H1 (cell line): ENCODE measurements around the gene COL4A2. TPM values are rescaled to one million over a fixed set of nuclear protein-coding genes. Genes with fewer than 3 reads are reported as not detected.

Experiments used
- CTCF ChIA-PET: fragments of 300-600 bp; sonication (Branson Sonifier 250); formaldehyde crosslinking; loops from one replicate; lab custom pipeline; 2021; ENCODE audit not compliant: partially characterized antibody; lab: Charles Lee
- POLR2A ChIA-PET: fragments of 300-600 bp; sonication (Branson Sonifier 250); formaldehyde crosslinking; loops from one replicate; lab custom pipeline; 2021; ENCODE audit warnings: inconsistent platforms; ENCODE audit not compliant: partially characterized antibody; lab: Charles Lee
- DNase-seq, 2 experiments: peaks; one replicate each; pipeline versions ENCODE4 v3.0.0 to v3.0.0-alpha.2; 2010 to 2022; ENCODE audit warnings: low spot score in 2 of 2, low read depth in 1 of 2, mixed read lengths in 1 of 2
- FAIRE-seq: peaks from 2 replicates; lab custom pipeline; 2011; peaks lifted over from hg19 to GRCh38; lab: Jason Lieb, UNC
- H2AFZ ChIP-seq: 2 replicates; pipeline ENCODE4 v1.8.1; 2012; ENCODE audit warnings: low read length, inconsistent platforms
- H2AK5ac ChIP-seq: 2 replicates; pipeline ENCODE4 v1.6.1; 2013; ENCODE audit warnings: low read depth, low read length
- H2BK120ac ChIP-seq: replicated peaks from 2 replicates; pipeline ENCODE3; 2013; ENCODE audit warnings: low read depth, low read length, inconsistent platforms
- H2BK12ac ChIP-seq: 2 replicates; pipeline ENCODE4 v1.6.1; 2013; ENCODE audit warnings: low read depth, low read length
- H2BK15ac ChIP-seq: 2 replicates; pipeline ENCODE4 v1.6.1; 2013; ENCODE audit warnings: low read length
- H2BK20ac ChIP-seq: 2 replicates; pipeline ENCODE4 v1.6.1; 2013; ENCODE audit warnings: low read length
- H2BK5ac ChIP-seq: 2 replicates; pipeline ENCODE4 v1.6.1; 2013; ENCODE audit warnings: low read depth, low read length
- H3K14ac ChIP-seq: 2 replicates; pipeline ENCODE4 v1.6.1; 2013; ENCODE audit warnings: inconsistent platforms; ENCODE audit not compliant: insufficient read length
- H3K18ac ChIP-seq: 2 replicates; pipeline ENCODE4 v1.6.1; 2013; ENCODE audit warnings: low read length; ENCODE audit errors: extremely low read depth
- H3K23ac ChIP-seq: 2 replicates; pipeline ENCODE4 v1.6.1; 2013; ENCODE audit warnings: inconsistent platforms; ENCODE audit not compliant: insufficient read length
- H3K23me2 ChIP-seq: 2 replicates; pipeline ENCODE4 v1.6.1; 2013; ENCODE audit warnings: low read depth, low read length
- H3K27ac ChIP-seq: 2 replicates; pipeline ENCODE4 v1.6.1; 2011; ENCODE audit warnings: low read depth, low read length, inconsistent platforms
- H3K27me3 ChIP-seq, 4 experiments: replicated peaks in 1 of 4; 1 replicate in 1 of 4; 2 replicates in 3 of 4; pipeline versions ENCODE4 v1.6.1 to v1.8.1; 2011 to 2013; ENCODE audit warnings: low read length in 3 of 4, mild to moderate bottlenecking in 3 of 4, inconsistent platforms in 2 of 4, mixed read lengths in 2 of 4, moderate library complexity in 1 of 4; ENCODE audit not compliant: control insufficient read depth in 3 of 4, insufficient read depth in 3 of 4; ENCODE audit errors: extremely low read depth in 1 of 4
- H3K36me3 ChIP-seq, 4 experiments: 2 replicates each; pipeline versions ENCODE4 v1.6.1 to v1.8.1; 2011 to 2013; ENCODE audit warnings: mild to moderate bottlenecking in 4 of 4, low read length in 3 of 4, moderate library complexity in 2 of 4, control low read depth in 1 of 4, inconsistent platforms in 1 of 4; ENCODE audit not compliant: insufficient read depth in 4 of 4, control insufficient read depth in 2 of 4
- H3K4ac ChIP-seq: replicated peaks from 2 replicates; pipeline ENCODE3; 2013; ENCODE audit warnings: low read length, low read depth, mixed read lengths, inconsistent platforms; ENCODE audit not compliant: insufficient read length
- H3K4me1 ChIP-seq, 4 experiments: replicated peaks in 1 of 4; 1 replicate in 1 of 4; 2 replicates in 3 of 4; pipeline versions ENCODE4 v1.6.1 to v1.8.1; 2011 to 2013; ENCODE audit warnings: low read length in 3 of 4, inconsistent platforms in 2 of 4, mixed read lengths in 1 of 4; ENCODE audit not compliant: insufficient read depth in 4 of 4, control insufficient read depth in 3 of 4
- H3K4me2 ChIP-seq, 2 experiments: 2 replicates each; pipeline versions ENCODE4 v1.6.1 to v1.8.1; 2011 to 2013; ENCODE audit warnings: low read depth in 2 of 2, low read length in 2 of 2, control low read depth in 1 of 2, inconsistent platforms in 1 of 2, mild to moderate bottlenecking in 1 of 2; ENCODE audit not compliant: insufficient read depth in 1 of 2
- H3K4me3 ChIP-seq, 4 experiments: fragments of 200-600, 300-600 bp in 1 of 4; sonication (generic), shearing (Covaris generic), sonication (Bioruptor Twin) in 1 of 4; 2 replicates each; pipeline versions ENCODE4 v1.5.1 to v1.8.1; 2011 to 2016; ENCODE audit warnings: low read length in 4 of 4, low read depth in 3 of 4, control low read depth in 2 of 4, inconsistent platforms in 2 of 4, mild to moderate bottlenecking in 2 of 4, mixed read lengths in 1 of 4, moderate library complexity in 1 of 4; ENCODE audit not compliant: insufficient read depth in 2 of 4; ENCODE audit errors: extremely low read depth in 1 of 4
- H3K56ac ChIP-seq: replicated peaks from 2 replicates; pipeline ENCODE3; 2013; ENCODE audit warnings: low read depth, mild to moderate bottlenecking, mixed read lengths, low read length, inconsistent platforms; ENCODE audit not compliant: insufficient read length
- H3K79me1 ChIP-seq: 2 replicates; pipeline ENCODE4 v1.6.1; 2013; ENCODE audit warnings: low read depth, low read length, control low read depth
- H3K79me2 ChIP-seq, 2 experiments: 2 replicates each; pipeline versions ENCODE4 v1.6.1 to v1.8.1; 2012 to 2013; ENCODE audit warnings: low read length in 2 of 2, mild to moderate bottlenecking in 2 of 2, inconsistent platforms in 1 of 2; ENCODE audit not compliant: insufficient read depth in 2 of 2, control insufficient read depth in 1 of 2
- H3K9ac ChIP-seq, 4 experiments: replicated peaks in 1 of 4; 1 replicate in 1 of 4; 2 replicates in 3 of 4; pipeline versions ENCODE4 v1.6.1 to v1.8.1; 2011 to 2013; ENCODE audit warnings: low read depth in 3 of 4, low read length in 3 of 4, control low read depth in 2 of 4, mild to moderate bottlenecking in 2 of 4, moderate library complexity in 2 of 4, inconsistent platforms in 1 of 4; ENCODE audit errors: extremely low read depth in 1 of 4
- H3K9me3 ChIP-seq, 2 experiments: 2 replicates each; pipeline versions ENCODE4 v1.6.1 to v1.8.1; 2012 to 2013; ENCODE audit warnings: mild to moderate bottlenecking in 2 of 2, moderate library complexity in 2 of 2, control low read depth in 1 of 2, inconsistent platforms in 1 of 2, low read depth in 1 of 2, low read length in 1 of 2, mixed read lengths in 1 of 2; ENCODE audit not compliant: insufficient read depth in 2 of 2
- H4K20me1 ChIP-seq, 2 experiments: replicated peaks in 1 of 2; 2 replicates each; pipeline versions ENCODE3 to v1.8.1; 2011 to 2013; ENCODE audit warnings: inconsistent platforms in 2 of 2, low read length in 2 of 2, mild to moderate bottlenecking in 1 of 2; ENCODE audit not compliant: insufficient read depth in 2 of 2, control insufficient read depth in 1 of 2
- H4K5ac ChIP-seq: 2 replicates; pipeline ENCODE4 v1.6.1; 2013; ENCODE audit warnings: low read length, low read depth, mixed read lengths, inconsistent platforms; ENCODE audit not compliant: insufficient read length
- H4K8ac ChIP-seq: 2 replicates; pipeline ENCODE4 v1.8.0; 2013; ENCODE audit warnings: mild to moderate bottlenecking, moderate library complexity, low read length, inconsistent platforms; ENCODE audit not compliant: insufficient read depth; ENCODE audit errors: extremely low read depth
- H4K91ac ChIP-seq: replicated peaks from 2 replicates; pipeline ENCODE3; 2013; ENCODE audit warnings: low read length, mixed read lengths, inconsistent platforms; ENCODE audit not compliant: insufficient read length
- CBX8 ChIP-seq: fragments of 300-800, 300-1000 bp; sonication (generic); IDR thresholded peaks from 2 replicates; pipeline ENCODE4 v1.7.1; 2016; ENCODE audit warnings: low read depth, low read length, borderline replicate concordance
- GABPA ChIP-seq: IDR thresholded peaks from 2 replicates; pipeline ENCODE4 v1.6.1; 2011; ENCODE audit warnings: mild to moderate bottlenecking, low read length, moderate library complexity, borderline replicate concordance; ENCODE audit not compliant: insufficient read depth
- GTF2F1 ChIP-seq: IDR thresholded peaks from 2 replicates; pipeline ENCODE4 v1.6.1; 2012; ENCODE audit warnings: low read depth, low read length, improper control_type of control experiment, borderline replicate concordance
- MAFK ChIP-seq: IDR thresholded peaks from 2 replicates; pipeline ENCODE4 v1.6.1; 2012; ENCODE audit warnings: low read depth, mild to moderate bottlenecking, improper control_type of control experiment, low read length
- NANOG ChIP-seq: IDR thresholded peaks from 2 replicates; pipeline ENCODE4 v1.6.1; 2011; ENCODE audit warnings: low read length, low read depth, mild to moderate bottlenecking, inconsistent platforms; ENCODE audit not compliant: insufficient read depth, poor library complexity, severe bottlenecking
- POU5F1 ChIP-seq: IDR thresholded peaks from 2 replicates; pipeline ENCODE4 v1.6.1; 2011; ENCODE audit warnings: low read depth, mild to moderate bottlenecking, low read length, moderate library complexity
- RBBP5 ChIP-seq: IDR thresholded peaks from 2 replicates; pipeline ENCODE4 v1.7.1; 2012; ENCODE audit warnings: low read depth, mild to moderate bottlenecking, inconsistent platforms, low read length, moderate library complexity, borderline replicate concordance
- RFX5 ChIP-seq: IDR thresholded peaks from 2 replicates; pipeline ENCODE4 v1.6.1; 2011; ENCODE audit warnings: low read depth, low read length, improper control_type of control experiment, borderline replicate concordance
- TAF1 ChIP-seq: IDR thresholded peaks from 2 replicates; pipeline ENCODE4 v1.6.1; 2011; ENCODE audit warnings: mild to moderate bottlenecking, low read depth, low read length
- TEAD4 ChIP-seq: IDR thresholded peaks from 2 replicates; pipeline ENCODE4 v1.6.1; 2012; ENCODE audit warnings: low read depth, low read length, inconsistent platforms, mixed read lengths
- USF2 ChIP-seq: IDR thresholded peaks from 2 replicates; pipeline ENCODE4 v1.6.1; 2011; ENCODE audit warnings: low read length, improper control_type of control experiment
- YY1 ChIP-seq: IDR thresholded peaks from 2 replicates; pipeline ENCODE4 v1.6.1; 2011; ENCODE audit warnings: low read depth, mild to moderate bottlenecking, low read length
- WGBS, 2 experiments: shearing (Covaris generic) in 1 of 2; methylation state at CpG; one replicate each; pipeline versions ENCODE4 v1.1.6 to v1.1.7; 2013 to 2015; ENCODE audit warnings: low lambda C conversion rate in 2 of 2, mixed read lengths in 2 of 2, inconsistent platforms in 1 of 2, low coverage in 1 of 2, missing lambda C conversion rate in 1 of 2; ENCODE audit not compliant: insufficient replicate concordance in 2 of 2, insufficient coverage in 1 of 2, insufficient read length in 1 of 2; ENCODE audit errors: extremely low coverage in 1 of 2, missing lambda C conversion rate in 1 of 2; 5-methylcytosine and 5-hydroxymethylcytosine counted together
- polyA plus RNA-seq, 7 experiments: library from polyadenylated mRNA; depleted of rRNA in 3 of 7; stranded (reverse) in 5 of 7; unstranded in 2 of 7; fragments of >200 nt in 5 of 7; fragments of 200-250 nt in 2 of 7; gene quantifications; 1 replicate in 5 of 7; 2 replicates in 1 of 7; 4 replicates in 1 of 7; pipeline versions ENCODE4 v1.2.1 to v1.2.3, GENCODE V29; 2011 to 2013; ENCODE audit warnings: missing spikeins in 2 of 7, mixed read lengths in 2 of 7
- total RNA-seq: library from RNA; stranded (reverse); fragmentation: NEBNext Ultra II Directional; extraction: Animal tissue kit (Norgen Biotek cat#: 25700); gene quantifications from 2 replicates; pipeline ENCODE4 v1.2.1, GENCODE V29; 2021

COL4A2 gene
- total and polyA plus RNA-seq, 2 of the 8 experiments (the other 6 are each of a cell fraction or from before 2014, with no cell fraction given), result 80.4 to 87.3 TPM

DNA sequence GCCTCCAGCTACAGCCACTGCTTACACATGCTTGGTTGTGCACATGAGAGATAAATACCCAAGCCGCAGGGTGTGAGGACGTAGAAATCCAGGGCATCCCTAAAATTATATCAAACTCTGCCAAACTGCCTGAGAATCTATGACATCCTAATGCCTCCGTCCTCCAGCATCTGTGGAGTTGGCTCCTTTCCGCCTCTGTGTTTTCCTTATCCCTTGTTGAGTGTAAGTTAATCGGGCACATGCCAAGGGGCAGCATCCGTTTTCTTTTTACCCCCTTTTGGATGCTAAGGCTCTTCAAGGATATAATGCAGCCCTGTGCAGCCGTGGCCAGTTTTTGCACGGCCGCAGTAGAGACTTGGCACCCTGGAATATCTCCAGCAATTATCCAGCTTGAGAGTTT is 66.5 kb downstream of the COL4A2 start:
- Histone ChIP-seq H3K18ac (no peak overlapping the region), H3K4me3 (no peak overlapping the region), H3K27ac (no peak overlapping the region), H2BK120ac (no peak overlapping the region), H3K36me3 (no peaks in the 10 kb centered on the region), H3K9me3 (no peaks in the 10 kb centered on the region), H3K27me3 (no peaks in the 10 kb centered on the region), H3K23ac (no peak overlapping the region), H2BK20ac (no peak overlapping the region), H2AFZ (no peak overlapping the region), H2AK5ac (no peak overlapping the region), H4K5ac (no peak overlapping the region), H3K4me2 (no peak overlapping the region), H3K14ac (no peak overlapping the region), H3K9ac (no peak overlapping the region), H4K91ac (no peak overlapping the region), H3K79me2 (no peaks in the 10 kb centered on the region), H3K79me1 (no peaks in the 10 kb centered on the region), H2BK5ac (no peak overlapping the region), H3K23me2 (no peaks in the 10 kb centered on the region), H3K56ac (peak overlapping the region; percentile 20), H3K4me1 (0 out of 7 replicates have a peak, but pooled peaks cover 0 to under 1% (median 0%) of the 10 kb centered on the region in 4 experiments), H2BK15ac (no peak overlapping the region), H4K8ac (no peak overlapping the region), H3K4ac (no peak overlapping the region), H4K20me1 (peaks cover 2 to 3% of the 10 kb centered on the region in 2 experiments), H2BK12ac (no peak overlapping the region)
- DNase-seq (no peak), FAIRE-seq (no peak)
- TF ChIP-seq GABPA (no peak), GTF2F1 (no peak), TAF1 (no peak), CBX8 (no peak), MAFK (no peak), NANOG (no peak), TEAD4 (no peak), POU5F1 (no peak), USF2 (no peak), RFX5 (no peak), RBBP5 (no peak), YY1 (no peak)
- ChIA-PET POLR2A (no interaction called here), CTCF (interaction anchor here (1.2 to 2.7 kb wide), 4 partner anchors 21 to 50 kb away, joined by 3 to 12 read pairs (median 4); no protein-coding TSS in a partner anchor)
- 94% methylated on average over 9 of the region's 9 CpGs; no CpG with 5 or more reads in 1 of the 2 experiments for WGBS, 2 experiments
